ENCODE measurements around the gene REG1B. TPM values are rescaled to one million over a fixed set of nuclear protein-coding genes. Genes with fewer than 3 reads are reported as not detected.

Gene REG1B, protein sequence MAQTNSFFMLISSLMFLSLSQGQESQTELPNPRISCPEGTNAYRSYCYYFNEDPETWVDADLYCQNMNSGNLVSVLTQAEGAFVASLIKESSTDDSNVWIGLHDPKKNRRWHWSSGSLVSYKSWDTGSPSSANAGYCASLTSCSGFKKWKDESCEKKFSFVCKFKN
- total RNA-seq: not detected in 2 replicates

DNA sequence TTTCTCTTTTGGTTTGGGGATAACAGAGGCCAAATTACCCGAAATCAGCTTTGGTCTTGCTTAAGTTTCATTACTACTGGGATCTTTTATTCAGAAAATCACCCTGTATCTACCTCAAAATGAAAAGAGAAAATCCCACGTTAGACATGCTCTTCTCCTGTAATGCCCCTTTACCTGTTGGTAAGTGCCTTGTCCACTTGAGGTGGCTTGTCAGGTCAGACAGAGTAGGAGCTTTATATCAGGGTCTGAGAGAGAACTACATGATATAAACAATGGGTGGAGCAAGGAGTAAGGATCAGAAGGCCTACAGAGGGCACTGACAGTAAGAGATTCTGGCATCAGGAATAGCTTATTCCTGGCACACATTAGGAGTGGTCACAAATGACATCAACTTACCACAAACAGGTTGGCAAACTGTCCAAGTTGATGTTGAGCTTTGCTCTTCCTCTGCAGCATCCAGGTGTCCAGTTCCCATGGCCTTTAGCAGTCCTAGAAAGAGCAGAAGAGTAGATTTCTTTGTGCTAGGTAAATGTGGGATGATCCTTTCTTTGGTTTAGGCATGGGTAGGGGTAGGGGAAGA is at the start of gene REG1B:
Gene REG1B (minus strand): TSS at position 209 of the 580 bp plus-strand sequence. CDS start 381 bp downstream, outside the sequence.
- no peak for DNase-seq (ENCODE audit: low spot score)
- H3K9me3 Mint-ChIP-seq: peaks cover 28% of the 10 kb centered on the region
- no peaks in the 10 kb centered on the region for H3K27me3 Mint-ChIP-seq (ENCODE audit: low read depth)
- no peak within 1 kb of the TSS for H3K27ac Mint-ChIP-seq
- intact Hi-C loops (cut with micrococcal nuclease): no loop called here
- no peak within 1 kb of the TSS for H3K4me3 Mint-ChIP-seq (ENCODE audit: low read depth)
- no peaks in the 10 kb centered on the region for H3K36me3 Mint-ChIP-seq (ENCODE audit: low read depth)
- no peaks in the 10 kb centered on the region for H3K4me1 Mint-ChIP-seq (ENCODE audit: low read depth)

DNA sequence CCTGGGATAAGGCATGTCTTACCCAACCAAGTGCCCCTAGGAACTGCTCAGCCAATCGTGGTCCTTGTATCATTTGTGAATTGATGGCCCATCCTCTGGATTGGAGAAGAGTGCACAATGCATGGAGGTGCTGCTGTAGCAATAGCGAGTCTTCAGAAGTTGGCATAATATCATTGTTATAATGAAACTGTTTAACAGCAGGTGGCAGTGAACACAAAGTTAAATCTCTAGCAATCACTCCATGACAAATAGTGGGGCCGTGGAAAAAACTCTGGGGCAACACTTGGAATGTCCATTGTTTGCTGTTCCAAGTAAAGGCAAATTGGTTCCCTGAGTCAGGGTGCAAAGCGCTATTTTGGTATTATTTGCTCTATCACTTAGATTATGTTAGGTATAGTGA is 43.9 kb upstream of the REG1B start:
- no peaks in the 10 kb centered on the region for H3K4me1 Mint-ChIP-seq (ENCODE audit: low read depth)
- no peaks in the 10 kb centered on the region for H3K36me3 Mint-ChIP-seq (ENCODE audit: low read depth)
- DNase-seq (ENCODE audit: low spot score): no peak
- no peak overlapping the region for H3K4me3 Mint-ChIP-seq (ENCODE audit: low read depth)
- intact Hi-C loops (cut with micrococcal nuclease): no loop called here
- no peaks in the 10 kb centered on the region for H3K27me3 Mint-ChIP-seq (ENCODE audit: low read depth)
- no peak overlapping the region for H3K27ac Mint-ChIP-seq
- peaks cover 22% of the 10 kb centered on the region for H3K9me3 Mint-ChIP-seq

DNA sequence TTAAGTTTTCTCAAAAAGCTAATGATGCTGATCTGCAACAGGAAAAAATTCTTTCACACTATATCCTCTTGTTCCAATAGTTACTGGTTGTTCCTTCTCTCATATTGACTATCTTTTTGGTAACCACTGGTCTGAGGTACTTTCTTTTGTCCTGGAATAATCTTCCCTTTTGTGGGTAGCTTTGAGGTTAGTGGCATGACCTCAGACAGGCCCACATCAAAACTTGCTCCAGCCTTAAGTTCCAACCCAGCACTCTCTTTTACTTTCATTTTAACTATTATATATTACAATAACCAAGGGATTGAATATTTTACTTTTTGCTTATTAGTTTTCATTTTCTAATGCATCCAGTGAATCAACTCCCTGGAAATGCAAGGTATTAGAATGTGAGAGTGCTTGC is 42.0 kb upstream of the REG1B start:
- DNase-seq (ENCODE audit: low spot score): no peak
- H3K9me3 Mint-ChIP-seq: peaks cover 22% of the 10 kb centered on the region
- H3K4me3 Mint-ChIP-seq (ENCODE audit: low read depth): no peak overlapping the region
- H3K4me1 Mint-ChIP-seq (ENCODE audit: low read depth): no peaks in the 10 kb centered on the region
- H3K36me3 Mint-ChIP-seq (ENCODE audit: low read depth): no peaks in the 10 kb centered on the region
- intact Hi-C loops (cut with micrococcal nuclease): no loop called here
- H3K27me3 Mint-ChIP-seq (ENCODE audit: low read depth): no peaks in the 10 kb centered on the region
- no peak overlapping the region for H3K27ac Mint-ChIP-seq

DNA sequence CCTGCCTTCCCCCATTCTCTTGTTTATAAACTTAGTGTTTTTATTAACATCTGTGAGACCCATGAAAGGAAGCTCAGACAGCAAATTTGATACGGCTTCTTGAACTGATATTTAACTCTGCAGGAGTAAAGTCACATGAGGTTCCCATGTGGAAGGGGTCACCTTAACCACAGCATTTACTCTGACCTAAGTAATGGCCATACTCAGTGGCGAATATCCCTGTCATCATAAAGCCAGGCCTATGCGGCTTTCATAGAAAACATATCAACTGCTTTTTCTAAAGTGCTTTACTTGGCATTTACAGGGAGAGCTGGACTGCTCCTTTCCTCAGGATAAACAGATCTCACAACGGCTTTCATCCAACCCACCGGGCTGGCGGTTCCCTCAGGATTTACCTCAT is 41.5 kb upstream of the REG1B start:
- Mint-ChIP-seq H3K36me3 (ENCODE audit: low read depth) (no peaks in the 10 kb centered on the region), H3K27me3 (ENCODE audit: low read depth) (no peaks in the 10 kb centered on the region), H3K9me3 (peaks cover 22% of the 10 kb centered on the region), H3K4me1 (ENCODE audit: low read depth) (no peaks in the 10 kb centered on the region), H3K4me3 (ENCODE audit: low read depth) (no peak overlapping the region), H3K27ac (no peak overlapping the region)
- intact Hi-C loops (cut with micrococcal nuclease): no loop called here
- DNase-seq (ENCODE audit: low spot score): no peak

DNA sequence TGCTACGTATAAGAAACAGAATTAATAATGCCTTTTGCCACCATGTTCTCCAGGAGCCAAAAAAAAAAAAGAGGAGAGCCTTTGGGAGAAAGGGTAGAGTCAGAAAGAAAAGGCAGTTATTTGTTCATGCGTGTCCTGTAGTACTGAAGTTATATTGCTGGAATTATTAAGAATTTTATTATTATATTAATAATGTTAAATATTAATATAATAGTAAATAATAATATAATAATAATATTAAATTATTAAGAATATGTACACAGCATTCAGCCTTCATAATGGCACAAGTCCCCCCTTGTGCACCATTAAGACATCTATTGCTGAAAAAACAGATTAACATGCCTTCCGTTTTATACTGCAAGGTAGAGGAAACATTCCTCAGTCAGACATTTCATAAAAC is 40.6 kb upstream of the REG1B start:
- DNase-seq (ENCODE audit: low spot score): no peak
- Mint-ChIP-seq H3K27ac (no peak overlapping the region), H3K27me3 (ENCODE audit: low read depth) (no peaks in the 10 kb centered on the region), H3K4me3 (ENCODE audit: low read depth) (no peak overlapping the region), H3K4me1 (ENCODE audit: low read depth) (no peaks in the 10 kb centered on the region), H3K36me3 (ENCODE audit: low read depth) (no peaks in the 10 kb centered on the region), H3K9me3 (peaks cover 16% of the 10 kb centered on the region)
- intact Hi-C loops (cut with micrococcal nuclease): no loop called here

DNA sequence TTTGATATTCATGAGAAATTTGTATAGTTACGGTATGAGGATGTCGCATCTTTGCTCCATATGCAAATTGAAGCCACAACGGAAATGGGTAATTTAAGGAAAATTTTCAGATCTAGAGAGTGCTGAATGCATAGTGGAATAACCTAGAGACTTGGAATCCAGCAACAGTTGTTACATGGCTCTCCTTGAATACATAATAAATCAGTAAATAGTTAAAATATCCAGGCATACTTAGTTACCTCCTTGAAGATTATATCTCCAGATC is 37.9 kb upstream of the REG1B start:
- Mint-ChIP-seq H3K27me3 (ENCODE audit: low read depth) (no peaks in the 10 kb centered on the region), H3K9me3 (peaks cover 11% of the 10 kb centered on the region), H3K36me3 (ENCODE audit: low read depth) (no peaks in the 10 kb centered on the region), H3K4me1 (ENCODE audit: low read depth) (no peaks in the 10 kb centered on the region), H3K4me3 (ENCODE audit: low read depth) (no peak overlapping the region), H3K27ac (no peak overlapping the region)
- intact Hi-C loops (cut with micrococcal nuclease): no loop called here
- no peak for DNase-seq (ENCODE audit: low spot score)

DNA sequence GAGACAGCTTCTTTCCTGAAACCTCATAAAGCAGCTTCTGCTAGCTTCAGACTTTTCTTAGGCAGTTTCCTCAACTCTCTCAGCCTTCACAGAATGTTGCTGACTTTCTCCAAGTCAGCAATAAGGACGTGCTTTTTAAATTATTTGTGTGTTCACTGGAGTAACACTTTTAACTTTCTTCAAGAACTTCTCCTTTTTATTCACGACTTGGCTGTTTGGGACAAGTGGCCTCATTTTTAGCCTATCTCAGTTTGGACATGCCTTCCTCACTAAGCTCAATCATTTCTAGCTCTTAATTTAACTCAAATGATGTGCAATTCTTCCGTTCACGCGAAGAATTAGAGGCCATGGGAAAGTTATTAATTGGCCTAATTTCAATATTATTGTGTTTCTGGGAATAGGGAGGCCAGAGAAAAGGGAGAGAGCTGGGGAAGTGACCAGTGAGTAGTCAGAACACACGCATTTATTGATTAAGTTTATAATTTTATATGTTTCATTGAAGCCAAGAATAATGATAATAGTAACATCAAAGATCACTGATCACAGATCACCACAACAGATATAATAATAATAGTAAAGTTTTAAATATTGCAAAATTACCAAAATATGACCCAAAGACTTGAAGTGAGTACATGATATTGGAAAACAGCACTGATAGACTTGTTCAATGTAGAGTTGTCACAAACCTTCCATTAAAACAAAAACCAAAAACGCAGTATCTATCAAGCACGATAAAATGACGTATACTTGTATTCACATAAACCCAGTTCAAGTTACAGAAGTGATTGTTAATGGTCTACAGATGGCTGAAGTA is 37.3 kb upstream of the REG1B start:
- H3K27me3 Mint-ChIP-seq (ENCODE audit: low read depth): no peaks in the 10 kb centered on the region
- intact Hi-C loops (cut with micrococcal nuclease): no loop called here
- H3K4me3 Mint-ChIP-seq (ENCODE audit: low read depth): no peak overlapping the region
- DNase-seq (ENCODE audit: low spot score): no peak
- H3K9me3 Mint-ChIP-seq: peaks cover 11% of the 10 kb centered on the region
- no peak overlapping the region for H3K27ac Mint-ChIP-seq
- H3K36me3 Mint-ChIP-seq (ENCODE audit: low read depth): no peaks in the 10 kb centered on the region
- H3K4me1 Mint-ChIP-seq (ENCODE audit: low read depth): no peaks in the 10 kb centered on the region

DNA sequence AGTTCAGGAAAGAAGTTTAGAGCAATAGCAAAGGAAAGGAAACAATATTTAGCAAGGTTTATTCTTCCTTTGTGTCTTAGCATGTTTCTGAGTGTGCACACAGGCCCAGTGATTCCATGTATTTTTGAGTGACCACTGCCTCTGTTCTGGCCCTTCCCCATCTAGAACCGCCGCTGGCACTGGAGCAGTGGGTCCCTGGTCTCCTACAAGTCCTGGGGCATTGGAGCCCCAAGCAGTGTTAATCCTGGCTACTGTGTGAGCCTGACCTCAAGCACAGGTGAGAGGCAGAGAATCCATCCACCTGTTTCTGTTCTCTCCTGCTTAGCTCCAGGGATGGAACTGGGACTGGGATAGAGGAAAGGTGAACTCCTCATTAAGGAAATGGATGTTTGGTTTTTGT is 34.9 kb upstream of the REG1B start:
- H3K27ac Mint-ChIP-seq: no peak overlapping the region
- H3K9me3 Mint-ChIP-seq: peaks cover 7% of the 10 kb centered on the region
- no peak overlapping the region for H3K4me3 Mint-ChIP-seq (ENCODE audit: low read depth)
- H3K36me3 Mint-ChIP-seq (ENCODE audit: low read depth): no peaks in the 10 kb centered on the region
- DNase-seq (ENCODE audit: low spot score): no peak
- no peaks in the 10 kb centered on the region for H3K27me3 Mint-ChIP-seq (ENCODE audit: low read depth)
- intact Hi-C loops (cut with micrococcal nuclease): no loop called here
- H3K4me1 Mint-ChIP-seq (ENCODE audit: low read depth): no peaks in the 10 kb centered on the region

DNA sequence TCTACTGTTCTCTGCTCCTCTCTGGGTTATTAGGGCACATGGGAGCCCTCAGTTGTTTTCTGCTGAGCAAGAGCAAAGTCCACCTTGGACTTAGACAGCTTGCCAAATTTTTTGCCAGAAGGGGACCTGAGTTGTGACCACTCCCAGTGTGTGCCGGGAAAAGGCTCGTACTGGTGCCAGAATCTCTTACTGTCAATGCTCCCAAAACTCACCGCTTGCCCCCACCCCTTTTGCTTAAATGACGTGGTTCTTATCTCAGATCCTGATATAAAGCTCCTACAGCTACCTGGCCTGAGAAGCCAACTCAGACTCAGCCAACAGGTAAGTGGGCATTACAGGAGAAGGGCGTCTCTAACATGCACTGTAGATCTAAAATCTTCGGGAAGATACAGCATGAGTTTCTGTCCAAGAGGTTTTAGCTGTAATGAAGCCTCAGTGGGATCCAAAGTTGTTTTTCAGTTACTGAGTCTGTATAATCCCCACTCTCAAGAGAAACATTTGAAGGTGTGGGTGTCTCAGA is 32.5 kb upstream of the REG1B start, which contains the start of gene REG1A:
Gene REG1A (plus strand): TSS at position 295 of the 520 bp plus-strand sequence. CDS start 374 bp downstream, outside the sequence.
- no peaks in the 10 kb centered on the region for H3K27me3 Mint-ChIP-seq (ENCODE audit: low read depth)
- no peak within 1 kb of the TSS for H3K4me3 Mint-ChIP-seq (ENCODE audit: low read depth)
- no peak within 1 kb of the TSS for H3K27ac Mint-ChIP-seq
- no peaks in the 10 kb centered on the region for H3K4me1 Mint-ChIP-seq (ENCODE audit: low read depth)
- H3K36me3 Mint-ChIP-seq (ENCODE audit: low read depth): no peaks in the 10 kb centered on the region
- H3K9me3 Mint-ChIP-seq: peaks cover 17% of the 10 kb centered on the region
- no peak for DNase-seq (ENCODE audit: low spot score)
- intact Hi-C loops (cut with micrococcal nuclease): no loop called here

DNA sequence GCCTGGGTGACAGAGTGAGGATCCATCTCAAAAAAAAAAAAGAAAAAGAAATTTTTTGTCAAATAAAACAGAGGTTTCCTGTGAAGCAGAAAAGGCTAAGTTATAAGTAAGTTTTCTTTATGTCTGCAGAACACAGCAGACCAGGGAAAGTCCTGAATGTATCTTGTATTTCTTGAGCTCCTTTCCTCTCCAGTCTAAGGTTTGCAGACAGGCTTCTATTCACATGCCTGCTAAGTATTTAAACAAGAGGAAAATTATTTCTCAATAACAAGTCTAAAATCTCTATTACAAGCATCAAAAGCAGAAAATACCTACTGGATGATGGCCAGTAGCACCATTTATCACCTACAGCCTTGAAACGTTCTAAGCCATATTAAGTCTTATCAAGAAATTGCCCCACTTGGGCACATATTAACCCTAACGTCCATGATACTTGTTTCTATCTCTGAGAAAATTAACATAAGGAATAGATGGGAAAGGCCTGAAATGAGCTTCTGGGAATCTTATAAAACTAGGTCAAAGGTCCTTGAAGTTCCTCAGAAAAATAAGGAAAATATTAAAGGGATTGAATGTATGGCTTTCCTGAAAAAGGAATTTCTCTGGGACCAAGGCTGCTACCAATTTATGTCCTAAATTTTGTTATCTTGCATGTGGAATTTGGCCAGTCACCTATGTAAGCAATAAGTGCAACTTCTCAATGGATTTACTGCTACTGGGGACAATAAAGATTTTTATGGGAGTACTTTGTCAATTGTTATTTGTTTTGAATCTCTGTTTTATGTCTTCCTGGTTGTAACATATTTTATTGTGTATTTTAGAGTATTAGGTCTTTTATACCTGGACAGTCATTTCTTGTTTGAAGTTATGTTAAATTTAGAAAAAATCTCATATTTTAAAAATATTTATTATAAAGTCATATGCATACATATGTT is 29.5 kb upstream of the REG1B start:
- Mint-ChIP-seq H3K36me3 (ENCODE audit: low read depth) (no peaks in the 10 kb centered on the region), H3K27ac (no peak overlapping the region), H3K27me3 (ENCODE audit: low read depth) (no peaks in the 10 kb centered on the region), H3K4me3 (ENCODE audit: low read depth) (no peak overlapping the region), H3K9me3 (peaks cover 29% of the 10 kb centered on the region), H3K4me1 (ENCODE audit: low read depth) (no peaks in the 10 kb centered on the region)
- intact Hi-C loops (cut with micrococcal nuclease): no loop called here
- no peak for DNase-seq (ENCODE audit: low spot score)

DNA sequence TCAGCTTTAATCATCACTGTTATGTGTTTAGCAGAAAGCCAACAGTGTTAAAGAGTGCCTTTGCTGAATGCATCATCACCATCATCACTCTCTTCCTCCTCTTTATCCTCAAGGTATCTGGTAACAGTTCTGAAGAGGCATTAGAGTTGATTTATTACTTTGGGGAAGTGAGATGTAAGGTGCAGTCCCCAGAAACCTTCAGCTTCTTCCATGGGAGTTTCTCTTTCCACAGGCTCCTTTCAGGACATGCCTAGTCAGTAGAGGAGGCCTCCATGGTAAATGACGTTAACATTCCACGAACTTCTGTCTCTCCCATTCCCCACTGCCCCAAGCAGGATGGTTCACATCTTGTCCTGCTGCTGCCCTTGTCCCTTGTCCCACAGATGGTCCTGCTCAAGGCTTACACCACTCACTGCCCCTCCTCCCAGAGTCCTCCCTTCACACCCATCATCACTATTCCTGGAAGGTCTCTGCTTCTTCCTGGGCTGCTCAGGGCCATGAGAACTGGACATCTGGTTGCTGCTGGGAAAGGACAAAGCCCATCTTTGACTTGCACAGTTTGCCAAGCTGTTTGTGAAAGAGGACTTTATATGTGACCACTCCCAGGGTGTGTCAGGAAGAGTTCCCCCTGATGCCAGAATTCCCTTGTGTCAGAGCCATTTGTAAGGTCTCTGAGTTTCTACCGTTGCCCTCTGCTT is 27.2 kb upstream of the REG1B start:
- H3K9me3 Mint-ChIP-seq: peaks cover 33% of the 10 kb centered on the region
- intact Hi-C loops (cut with micrococcal nuclease): no loop called here
- DNase-seq (ENCODE audit: low spot score): no peak
- no peaks in the 10 kb centered on the region for H3K4me1 Mint-ChIP-seq (ENCODE audit: low read depth)
- H3K27me3 Mint-ChIP-seq (ENCODE audit: low read depth): no peaks in the 10 kb centered on the region
- H3K36me3 Mint-ChIP-seq (ENCODE audit: low read depth): no peaks in the 10 kb centered on the region
- H3K27ac Mint-ChIP-seq: no peak overlapping the region
- H3K4me3 Mint-ChIP-seq (ENCODE audit: low read depth): no peak overlapping the region

DNA sequence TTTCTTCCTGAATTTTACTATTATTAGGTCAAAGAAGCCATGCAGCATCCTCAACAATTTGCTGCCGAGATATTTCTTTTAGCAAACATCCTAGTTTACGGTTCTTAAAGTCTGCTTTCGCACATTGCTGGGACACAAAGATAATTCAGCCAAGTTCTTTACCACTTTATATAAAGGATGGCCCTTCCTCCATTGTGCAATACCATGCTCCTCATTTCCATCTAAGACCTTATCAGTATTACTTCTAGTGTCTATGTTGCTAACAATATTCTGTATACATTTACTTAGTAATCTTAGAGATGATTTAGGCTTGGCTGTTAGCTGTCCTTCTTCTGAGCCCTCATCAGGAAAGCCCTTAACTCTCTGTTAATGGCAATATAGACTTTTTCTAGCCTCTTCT is 24.5 kb upstream of the REG1B start:
- Mint-ChIP-seq H3K27me3 (ENCODE audit: low read depth) (no peaks in the 10 kb centered on the region), H3K4me1 (ENCODE audit: low read depth) (no peaks in the 10 kb centered on the region), H3K9me3 (peaks cover 33% of the 10 kb centered on the region), H3K4me3 (ENCODE audit: low read depth) (no peak overlapping the region), H3K36me3 (ENCODE audit: low read depth) (no peaks in the 10 kb centered on the region), H3K27ac (no peak overlapping the region)
- no peak for DNase-seq (ENCODE audit: low spot score)
- intact Hi-C loops (cut with micrococcal nuclease): no loop called here

Data from activated T-helper 2 cell treated with anti-CD3 and anti-CD28 coated beads, Interferon-gamma antibody, Interleukin-2, Interleukin-4, amounts not matched to agents 10 μg/mL and 5 μg/mL and 100 μg/mL, durations not matched to agents 14 hours and 24 hours and 36 hours (primary cell).